Measurements from ENCODE around the gene RPS5. TPM values are rescaled to one million over a fixed set of nuclear protein-coding genes. Genes with fewer than 3 reads are reported as not detected.
A peak's percentile ranks its signal among the peaks of the same experiment; 100 is the strongest.

Gene RPS5
- total RNA-seq, 1 experiment from 2014 or later = 1,982 TPM

GRCh38 chr19:58394821-58395219 lies 7.8 kb downstream of the RPS5 start:
- Histone ChIP-seq H3K9me2 (ENCODE audit: insufficient read depth) (no peaks in the 10 kb centered on the region), H3K4me2 (ENCODE audit: low read length) (peak overlapping the region; percentile 48), H3K4me3 (replicated peaks in 1 of 2; ENCODE audit: low read depth in 1 of 2, low read length in 2 of 2) (no peak overlapping the region), H3K27ac (ENCODE audit: low read depth, low read length) (peak overlapping the region; percentile 36), H3K9me3 (ENCODE audit: control insufficient read depth in 1 of 2, insufficient read depth in 1 of 2, low read depth in 1 of 2, low read length in 2 of 2) (no peaks in the 10 kb centered on the region), H3K36me3 (ENCODE audit: control insufficient read depth in 1 of 2, insufficient read depth in 2 of 2, low read length in 2 of 2) (peaks cover 22 to 51% of the 10 kb centered on the region in 2 experiments; a peak in 3 of 4 replicates), H2AFZ (ENCODE audit: low read depth, low read length, poor library complexity, severe bottlenecking) (no peak overlapping the region), H3K79me2 (ENCODE audit: insufficient read depth, low read length) (peaks cover 37% of the 10 kb centered on the region), H4K20me1 (ENCODE audit: insufficient read depth) (peaks cover 31% of the 10 kb centered on the region; the same call in 1 of the 2 replicates), H3K9ac (ENCODE audit: low read length) (peak overlapping the region; percentile 22), H3K27me3 (ENCODE audit: insufficient read depth, low read length) (no peaks in the 10 kb centered on the region), H3K4me1 (ENCODE audit: control insufficient read depth in 1 of 2, insufficient read depth in 2 of 2, low read length in 2 of 2) (peaks cover 20 to 53% of the 10 kb centered on the region in 2 experiments)
- BruUV-seq (replicated peaks) = no TSS peak
- ChIA-PET CTCF (no interaction called here), POLR2A (no interaction called here), RAD21 (ENCODE audit: low non-redundant PET in 1 of 2, low total read pairs in 2 of 2, uncharacterized antibody in 2 of 2, unreplicated experiment in 2 of 2) (no interaction called here)
- 0 out of 2 replicates have a peak, but pooled peaks have one; percentile 20 for TF ChIP-seq MAX (IDR thresholded peaks at IDR 0.05)
- TF ChIP-seq CEBPB (IDR thresholded peaks at IDR 0.05; ENCODE audit: low read depth) = no peak
- TF ChIP-seq SP1 (IDR thresholded peaks at IDR 0.05; ENCODE audit: low read depth) = peak; percentile 11; the same call in 1 of the 2 replicates
- DNase-seq (ENCODE audit: low read depth, low spot score) (no peak), ATAC-seq (peak; percentile 28)
- intact Hi-C loops (cut with micrococcal nuclease) = no loop called here

- POLR2A ChIA-PET = no interaction called here
- Histone ChIP-seq H2AFZ (ENCODE audit: low read depth, low read length, poor library complexity, severe bottlenecking) (no peak within 1 kb of the TSS), H4K20me1 (ENCODE audit: insufficient read depth) (peaks cover 27% of the 10 kb centered on the region; the same call in 1 of the 2 replicates), H3K4me1 (ENCODE audit: control insufficient read depth in 1 of 2, insufficient read depth in 2 of 2, low read length in 2 of 2) (peaks cover 22 to 55% of the 10 kb centered on the region in 2 experiments), H3K4me2 (ENCODE audit: low read length) (peak within 1 kb of the TSS; percentile 48), H3K9me3 (ENCODE audit: control insufficient read depth in 1 of 2, insufficient read depth in 1 of 2, low read depth in 1 of 2, low read length in 2 of 2) (no peaks in the 10 kb centered on the region), H3K27ac (ENCODE audit: low read depth, low read length) (peak within 1 kb of the TSS; percentile 36), H3K9me2 (ENCODE audit: insufficient read depth) (no peaks in the 10 kb centered on the region), H3K9ac (ENCODE audit: low read length) (peak within 1 kb of the TSS; percentile 22), H3K79me2 (ENCODE audit: insufficient read depth, low read length) (peaks cover 31% of the 10 kb centered on the region), H3K4me3 (replicated peaks in 1 of 2; ENCODE audit: low read depth in 1 of 2, low read length in 2 of 2) (no peak within 1 kb of the TSS), H3K27me3 (ENCODE audit: insufficient read depth, low read length) (no peaks in the 10 kb centered on the region), H3K36me3 (ENCODE audit: control insufficient read depth in 1 of 2, insufficient read depth in 2 of 2, low read length in 2 of 2) (peaks cover 22 to 47% of the 10 kb centered on the region in 2 experiments; a peak in 3 of 4 replicates)
- no peak for TF ChIP-seq CTCF (IDR thresholded peaks at IDR 0.05 in 2 of 3, conservative IDR thresholded peaks at IDR 0.05 in 1 of 3; ENCODE audit: borderline replicate concordance in 1 of 3, insufficient read depth in 1 of 3, low read depth in 2 of 3, low read length in 2 of 3)
- TF ChIP-seq POLR2AphosphoS5 (IDR thresholded peaks at IDR 0.05; ENCODE audit: low read depth, low read length) = peak; percentile 81
- TF ChIP-seq JUND (IDR thresholded peaks at IDR 0.05) = peak; percentile 11; the same call in 1 of the 2 replicates
- no peak for TF ChIP-seq SIN3A (IDR thresholded peaks at IDR 0.05; ENCODE audit: low read depth)
- no peak for TF ChIP-seq MAX (IDR thresholded peaks at IDR 0.05)
- TF ChIP-seq EZH2 (IDR thresholded peaks at IDR 0.05) = no peak
- intact Hi-C loops (cut with micrococcal nuclease) = no loop called here
- no TSS peak for BruUV-seq (replicated peaks)
- RAD21 ChIA-PET (ENCODE audit: low non-redundant PET in 1 of 2, low total read pairs in 2 of 2, uncharacterized antibody in 2 of 2, unreplicated experiment in 2 of 2) = no interaction called here
- CTCF ChIA-PET = no interaction called here
- no peak for DNase-seq (ENCODE audit: low read depth, low spot score)
- peak; percentile 76 for ATAC-seq
Measured at GRCh38 chr19:58395220-58395978, 8.3 kb downstream of the RPS5 start, which contains the start of gene RNF225. TSS of gene RNF225 (plus strand) at chr19:58395656. CDS start at chr19:58396090, 434 bp downstream.
